Measurements from ENCODE around the gene RPS6KA1. TPM values are rescaled to one million over a fixed set of nuclear protein-coding genes. Genes with fewer than 3 reads are reported as not detected.
"Not testable (repeated sequence)": the region's sequence is repeated elsewhere in the genome, so short reads cannot be mapped to it uniquely, and the experiment has no call there.

The RPS6KA1 gene
- total and polyA plus RNA-seq, 2 of the 8 experiments (the other 6 are each of a cell fraction or from before 2014, with no cell fraction given), result 44.3 to 55.0 TPM

- H3K23me2 ChIP-seq (ENCODE audit: low read depth, low read length); H3K4me2 ChIP-seq (ENCODE audit: insufficient read depth in 1 of 2, low read depth in 2 of 2, low read length in 2 of 2); H2BK15ac ChIP-seq (ENCODE audit: low read length); H3K4me1 ChIP-seq (replicated peaks in 1 of 4; ENCODE audit: control insufficient read depth in 3 of 4, insufficient read depth in 4 of 4, low read length in 3 of 4); H4K5ac ChIP-seq (ENCODE audit: insufficient read length, low read depth, low read length); H3K23ac ChIP-seq (ENCODE audit: insufficient read length); H3K4me3 ChIP-seq (ENCODE audit: extremely low read depth in 1 of 4, insufficient read depth in 2 of 4, low read depth in 3 of 4, low read length in 4 of 4); H2BK20ac ChIP-seq (ENCODE audit: low read length); H4K8ac ChIP-seq (ENCODE audit: extremely low read depth, insufficient read depth, low read length); H3K36me3 ChIP-seq (ENCODE audit: control insufficient read depth in 2 of 4, insufficient read depth in 4 of 4, low read length in 3 of 4); FAIRE-seq; H2AK5ac ChIP-seq (ENCODE audit: low read depth, low read length); H2AFZ ChIP-seq (ENCODE audit: low read length); DNase-seq (ENCODE audit: low read depth in 1 of 2, low spot score in 2 of 2); H3K79me1 ChIP-seq (ENCODE audit: low read depth, low read length); H4K91ac ChIP-seq (replicated peaks; ENCODE audit: insufficient read length, low read length); H3K9me3 ChIP-seq (ENCODE audit: insufficient read depth in 2 of 2, low read depth in 1 of 2, low read length in 1 of 2); H3K9ac ChIP-seq (replicated peaks in 1 of 4; ENCODE audit: extremely low read depth in 1 of 4, low read depth in 3 of 4, low read length in 3 of 4); H3K56ac ChIP-seq (replicated peaks; ENCODE audit: insufficient read length, low read depth, low read length); H3K27me3 ChIP-seq (replicated peaks in 1 of 4; ENCODE audit: control insufficient read depth in 3 of 4, extremely low read depth in 1 of 4, insufficient read depth in 3 of 4, low read length in 3 of 4); H2BK5ac ChIP-seq (ENCODE audit: low read depth, low read length); H3K27ac ChIP-seq (ENCODE audit: low read depth, low read length); H3K18ac ChIP-seq (ENCODE audit: extremely low read depth, low read length); H2BK120ac ChIP-seq (replicated peaks; ENCODE audit: low read depth, low read length); H2BK12ac ChIP-seq (ENCODE audit: low read depth, low read length); H3K4ac ChIP-seq (replicated peaks; ENCODE audit: insufficient read length, low read depth, low read length); H4K20me1 ChIP-seq (replicated peaks in 1 of 2; ENCODE audit: control insufficient read depth in 1 of 2, insufficient read depth in 2 of 2, low read length in 2 of 2); H3K14ac ChIP-seq (ENCODE audit: insufficient read length); H3K79me2 ChIP-seq (ENCODE audit: control insufficient read depth in 1 of 2, insufficient read depth in 2 of 2, low read length in 2 of 2): not testable (repeated sequence)
- ChIA-PET CTCF (ENCODE audit: partially characterized antibody) (interaction anchor here (0.6 to 1.3 kb wide), 2 partner anchors 15 to 495 kb away, joined by 3 to 4 read pairs; no protein-coding TSS in a partner anchor), POLR2A (ENCODE audit: partially characterized antibody) (interaction anchor here (0.7 to 1.7 kb wide), 5 partner anchors 9 to 81 kb away, joined by 3 to 10 read pairs (median 3); no protein-coding TSS in a partner anchor)
- 82% methylated on average over 2 of the region's 2 CpGs; no CpG with 5 or more reads in 1 of the 2 experiments for WGBS, 2 experiments (ENCODE audit: extremely low coverage in 1 of 2, insufficient coverage in 1 of 2, insufficient read length in 1 of 2, insufficient replicate concordance in 2 of 2, low coverage in 1 of 2, low lambda C conversion rate in 2 of 2, missing lambda C conversion rate in 1 of 2)
Measured at GRCh38 chr1:26510711-26511110, 18.9 kb upstream of the RPS6KA1 start.

DNA sequence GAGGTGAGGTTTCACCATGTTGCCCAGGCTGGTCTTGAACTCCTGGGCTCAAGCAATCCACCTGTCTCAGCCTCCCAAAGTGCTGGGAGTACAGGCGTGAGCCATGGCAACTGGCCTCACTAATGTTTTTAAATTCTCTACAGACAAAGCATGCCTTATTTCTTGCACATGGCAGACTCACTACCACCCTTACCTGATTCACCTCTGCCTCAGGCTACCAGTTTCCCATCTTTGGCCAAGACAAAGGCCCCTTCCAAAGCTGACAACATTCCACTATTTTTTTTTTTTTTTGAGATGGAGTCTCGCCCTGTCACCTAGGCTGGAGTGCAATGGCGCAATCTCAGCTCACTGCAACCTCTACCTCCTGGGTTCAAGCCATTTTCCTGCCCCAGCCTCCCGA, 13.7 kb upstream of the RPS6KA1 start:
- not testable (repeated sequence) for H3K4ac ChIP-seq (replicated peaks; ENCODE audit: insufficient read length, low read depth, low read length); H2BK12ac ChIP-seq (ENCODE audit: low read depth, low read length); H3K23me2 ChIP-seq (ENCODE audit: low read depth, low read length); H2AK5ac ChIP-seq (ENCODE audit: low read depth, low read length); H2BK5ac ChIP-seq (ENCODE audit: low read depth, low read length); H4K5ac ChIP-seq (ENCODE audit: insufficient read length, low read depth, low read length); H3K4me1 ChIP-seq (replicated peaks in 1 of 4; ENCODE audit: control insufficient read depth in 3 of 4, insufficient read depth in 4 of 4, low read length in 3 of 4); DNase-seq (ENCODE audit: low read depth in 1 of 2, low spot score in 2 of 2); H4K20me1 ChIP-seq (replicated peaks in 1 of 2; ENCODE audit: control insufficient read depth in 1 of 2, insufficient read depth in 2 of 2, low read length in 2 of 2); H3K18ac ChIP-seq (ENCODE audit: extremely low read depth, low read length); H3K9me3 ChIP-seq (ENCODE audit: insufficient read depth in 2 of 2, low read depth in 1 of 2, low read length in 1 of 2); H3K9ac ChIP-seq (replicated peaks in 1 of 4; ENCODE audit: extremely low read depth in 1 of 4, low read depth in 3 of 4, low read length in 3 of 4); H2BK20ac ChIP-seq (ENCODE audit: low read length); H3K56ac ChIP-seq (replicated peaks; ENCODE audit: insufficient read length, low read depth, low read length); H2BK120ac ChIP-seq (replicated peaks; ENCODE audit: low read depth, low read length); H3K23ac ChIP-seq (ENCODE audit: insufficient read length); H4K91ac ChIP-seq (replicated peaks; ENCODE audit: insufficient read length, low read length); H2AFZ ChIP-seq (ENCODE audit: low read length); H2BK15ac ChIP-seq (ENCODE audit: low read length); H3K36me3 ChIP-seq (ENCODE audit: control insufficient read depth in 2 of 4, insufficient read depth in 4 of 4, low read length in 3 of 4); H3K27ac ChIP-seq (ENCODE audit: low read depth, low read length); H3K27me3 ChIP-seq (replicated peaks in 1 of 4; ENCODE audit: control insufficient read depth in 3 of 4, extremely low read depth in 1 of 4, insufficient read depth in 3 of 4, low read length in 3 of 4); H4K8ac ChIP-seq (ENCODE audit: extremely low read depth, insufficient read depth, low read length); H3K79me2 ChIP-seq (ENCODE audit: control insufficient read depth in 1 of 2, insufficient read depth in 2 of 2, low read length in 2 of 2); FAIRE-seq; H3K4me2 ChIP-seq (ENCODE audit: insufficient read depth in 1 of 2, low read depth in 2 of 2, low read length in 2 of 2); H3K14ac ChIP-seq (ENCODE audit: insufficient read length); H3K79me1 ChIP-seq (ENCODE audit: low read depth, low read length); H3K4me3 ChIP-seq (ENCODE audit: extremely low read depth in 1 of 4, insufficient read depth in 2 of 4, low read depth in 3 of 4, low read length in 4 of 4)
- 94% methylated on average over 4 of the region's 4 CpGs; no CpG with 5 or more reads in 1 of the 2 experiments for WGBS, 2 experiments (ENCODE audit: extremely low coverage in 1 of 2, insufficient coverage in 1 of 2, insufficient read length in 1 of 2, insufficient replicate concordance in 2 of 2, low coverage in 1 of 2, low lambda C conversion rate in 2 of 2, missing lambda C conversion rate in 1 of 2)
- ChIA-PET CTCF (ENCODE audit: partially characterized antibody) (interaction anchor here (1.5 to 3.0 kb wide), 2 partner anchors 12 to 15 kb away, joined by 4 to 19 read pairs; no protein-coding TSS in a partner anchor), POLR2A (ENCODE audit: partially characterized antibody) (interaction anchor here (0.6 to 1.2 kb wide), 2 partner anchors 15 to 85 kb away, joined by 3 to 4 read pairs; no protein-coding TSS in a partner anchor)

Measured in H1 (cell line).